Measurements from ENCODE around the gene ZNF775.
"Not testable (repeated sequence)": the region's sequence is repeated elsewhere in the genome, so short reads cannot be mapped to it uniquely, and the experiment has no call there.

ZNF775 gene

DNA sequence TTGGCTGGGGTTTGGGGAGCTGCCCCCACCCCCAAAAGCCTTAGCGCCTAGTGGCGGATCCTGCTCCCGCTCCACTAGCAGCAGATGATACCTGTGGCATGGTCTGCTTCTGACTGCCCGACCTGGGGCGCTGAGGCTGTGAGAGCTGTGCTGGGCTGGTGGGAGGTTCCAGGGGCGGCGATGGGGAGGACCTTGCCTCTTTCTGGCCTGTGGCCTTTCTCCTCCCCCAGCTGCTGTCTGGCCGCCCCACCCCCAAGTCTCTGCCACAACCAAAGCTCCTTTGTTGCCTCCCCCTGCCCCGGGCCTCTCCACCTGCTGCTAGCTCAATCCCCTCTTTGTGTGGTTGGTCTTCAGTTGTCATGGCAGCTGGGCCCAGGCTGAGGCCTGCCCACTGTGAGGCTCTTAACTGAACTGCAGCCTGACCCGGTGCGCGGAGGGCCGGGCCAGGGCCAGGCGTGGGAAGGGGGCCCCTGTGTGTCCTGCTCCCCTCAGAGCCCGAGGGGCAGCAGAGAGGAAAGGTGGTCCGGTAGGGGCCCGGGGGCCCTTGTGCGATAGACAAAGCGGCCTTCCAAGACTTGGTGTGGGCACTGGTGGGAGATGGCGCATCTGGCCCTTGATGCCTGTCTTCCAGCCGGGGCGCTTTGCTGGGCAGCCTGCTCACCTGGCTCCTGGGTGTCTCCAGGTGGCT is 4.7 kb downstream of the ZNF775 start:
- no peak for DNase-seq

DNA sequence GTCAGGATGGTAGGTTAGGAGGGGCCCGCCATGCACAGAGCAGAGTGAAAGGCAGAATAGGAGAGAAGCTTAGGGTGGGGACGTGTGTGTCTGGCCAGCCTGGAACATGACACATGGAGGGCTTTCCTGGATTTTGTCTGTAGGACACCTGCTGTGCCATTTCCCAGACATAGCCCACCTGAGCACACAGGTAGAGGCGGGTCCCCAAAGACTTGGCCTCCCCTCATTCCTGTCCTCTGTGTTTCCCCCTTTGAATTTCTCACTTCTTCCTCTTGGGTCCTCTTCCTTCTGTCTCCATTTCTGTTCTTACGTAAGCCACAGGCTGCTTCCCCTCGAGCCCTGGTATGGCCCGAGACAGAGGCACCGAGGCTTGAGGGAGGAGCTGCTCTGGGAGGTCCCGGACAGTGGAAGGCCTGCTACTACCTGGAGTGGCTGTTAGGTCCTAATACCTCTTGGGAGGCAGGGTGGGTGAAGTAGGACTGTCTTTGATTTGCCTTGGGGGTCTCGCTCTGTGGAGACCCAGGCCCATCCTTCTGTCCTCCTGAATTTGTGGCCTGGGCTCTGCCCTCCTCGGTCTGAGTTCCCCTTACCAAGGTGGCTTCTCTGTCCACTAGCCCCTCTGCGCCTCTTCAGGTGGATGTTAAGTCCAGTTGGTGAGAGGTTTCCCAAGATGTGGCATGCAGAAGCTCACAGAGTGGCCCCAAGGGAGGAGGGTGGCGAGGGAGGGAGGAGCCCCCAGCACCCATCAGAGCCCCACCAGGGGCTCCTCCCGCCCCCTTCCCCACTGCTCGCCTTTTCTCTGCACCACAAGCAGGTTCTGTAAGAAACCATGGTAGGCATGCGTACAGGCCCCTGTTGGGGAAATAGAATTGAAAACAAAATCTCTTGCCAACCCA is 5.5 kb downstream of the ZNF775 start:
- no peak for DNase-seq

DNA sequence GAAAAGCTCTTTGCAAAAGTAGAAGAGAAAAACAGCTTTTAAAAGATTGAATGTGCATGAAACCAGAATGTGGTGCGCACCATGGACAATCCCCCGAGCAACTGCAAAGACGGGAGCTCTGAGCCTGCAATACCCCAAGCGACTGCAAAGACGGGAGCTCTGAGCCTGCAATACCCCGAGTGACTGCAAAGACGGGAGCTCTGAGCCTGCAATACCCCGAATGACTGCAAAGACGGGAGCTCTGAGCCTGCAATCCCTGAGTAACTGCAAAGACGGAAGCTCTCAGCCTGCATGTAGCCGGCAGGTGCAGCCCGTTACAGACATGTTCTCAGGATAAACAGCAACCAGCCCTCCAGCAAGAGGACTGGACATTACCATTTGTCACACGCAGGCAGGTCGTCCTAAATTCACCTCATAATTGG is 6.2 kb downstream of the ZNF775 start:
- DNase-seq = no peak

DNA sequence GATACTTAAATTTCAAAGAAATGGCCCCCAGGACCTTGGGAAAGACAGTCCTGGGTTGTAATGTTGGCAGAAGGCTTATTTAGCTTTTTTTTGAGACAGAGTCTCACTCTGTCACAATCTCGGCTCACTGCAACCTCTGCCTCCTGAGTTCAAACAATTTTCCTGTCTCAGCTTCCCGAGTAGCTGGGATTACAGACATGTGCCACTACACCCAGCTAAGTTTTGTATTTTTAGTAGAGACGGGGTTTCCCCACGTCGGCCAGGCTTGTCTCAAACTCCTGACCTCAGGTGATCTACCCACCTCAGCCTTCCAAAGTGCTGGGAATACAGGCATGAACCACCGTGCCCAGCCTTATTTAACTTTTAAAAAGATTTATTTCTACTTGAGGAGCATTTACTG is 6.8 kb downstream of the ZNF775 start:
- DNase-seq = not testable (repeated sequence)

DNA sequence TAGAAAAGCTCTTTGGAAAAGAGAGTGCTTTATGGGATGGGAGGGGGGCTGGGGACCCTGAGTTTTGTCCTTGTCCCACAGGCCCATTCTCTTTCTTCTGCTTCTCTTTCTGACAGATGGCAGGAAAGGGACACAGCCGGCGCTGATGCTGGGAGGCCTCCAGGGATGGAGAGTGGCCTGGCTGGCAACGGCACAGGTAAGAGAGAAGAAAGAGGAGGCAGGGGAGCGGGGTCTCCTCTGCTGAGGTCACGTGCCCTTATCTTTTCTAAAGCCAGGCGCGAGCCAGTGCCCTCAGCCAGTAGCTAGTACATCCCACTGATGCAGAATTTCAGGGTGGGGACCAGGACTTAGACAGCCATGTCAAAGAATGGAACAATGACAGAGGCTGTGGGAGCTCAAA is 9.2 kb downstream of the ZNF775 start:
- no peak for DNase-seq

DNA sequence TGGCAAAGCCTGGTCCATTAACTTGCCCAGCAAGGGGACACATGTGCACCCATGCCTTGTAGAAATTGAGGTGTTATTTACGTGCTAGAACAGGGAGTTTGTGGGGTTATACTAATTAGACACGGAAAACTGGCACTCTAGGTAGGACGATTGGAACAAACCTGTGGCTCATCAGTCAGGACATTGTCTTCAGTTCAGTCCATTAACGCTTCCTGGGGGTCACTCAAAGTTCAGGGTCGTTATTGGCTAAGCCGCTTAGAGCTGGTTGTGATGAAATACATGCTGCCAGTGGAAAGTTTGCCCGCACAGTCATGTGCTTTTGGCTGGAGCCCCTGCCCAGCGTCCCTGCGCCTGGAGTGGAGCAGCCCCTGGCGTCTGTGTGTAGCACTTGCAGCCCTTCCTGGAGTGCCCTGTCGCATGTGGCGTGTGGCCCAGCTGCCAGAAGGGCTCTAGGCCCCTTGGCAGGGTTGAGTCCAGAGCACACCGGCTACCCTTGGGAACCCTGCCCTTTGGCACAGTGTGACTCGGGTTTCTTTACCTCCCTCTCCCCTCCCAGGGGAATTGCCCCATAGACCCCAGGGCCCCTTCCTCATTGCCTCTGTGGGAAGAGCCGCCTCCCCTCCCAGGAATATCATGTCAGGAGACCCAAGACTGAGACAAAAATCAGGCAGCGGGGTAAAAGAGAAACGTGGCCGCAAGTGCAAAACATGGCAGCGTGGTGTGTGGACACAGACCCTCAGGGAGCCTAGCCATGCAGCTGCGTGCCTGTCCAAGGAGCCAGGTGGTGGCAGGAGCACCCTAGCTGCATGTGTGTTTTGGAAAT is 9.8 kb downstream of the ZNF775 start:
- no peak for DNase-seq

DNA sequence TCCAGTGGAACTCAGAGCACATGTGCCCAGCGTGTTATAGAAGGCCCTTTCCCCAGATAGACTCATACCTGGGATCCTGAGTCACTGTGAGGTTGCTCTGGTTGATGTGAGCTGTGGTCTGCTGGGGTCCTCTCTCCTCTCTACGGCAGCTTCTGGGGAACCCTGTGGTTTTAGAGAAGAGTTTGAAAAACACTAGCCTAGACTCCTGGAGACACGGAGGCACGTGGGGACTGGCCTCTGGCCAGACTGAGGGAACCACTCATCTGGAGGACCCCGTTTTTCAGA is 10.3 kb downstream of the ZNF775 start:
- no peak for DNase-seq

DNA sequence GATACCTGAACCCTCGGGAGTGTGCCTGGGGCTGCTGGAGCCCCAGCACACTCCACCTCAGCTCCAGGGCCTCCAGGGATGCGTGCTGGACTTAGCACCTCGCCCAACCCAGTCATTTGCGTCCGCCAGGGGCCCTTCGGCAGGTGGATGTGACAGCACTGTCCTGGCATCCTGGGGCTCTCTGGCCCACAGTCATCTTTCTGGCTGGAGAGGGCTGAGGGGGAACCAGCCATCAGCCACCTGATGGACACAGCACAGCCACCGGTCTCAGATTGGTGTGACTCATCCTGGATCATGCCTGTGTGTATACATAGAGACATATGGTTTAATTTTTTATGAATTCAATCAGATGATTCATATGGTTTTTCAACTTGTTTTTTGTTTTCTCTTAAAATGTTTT is 11.1 kb downstream of the ZNF775 start:
- no peak for DNase-seq

DNA sequence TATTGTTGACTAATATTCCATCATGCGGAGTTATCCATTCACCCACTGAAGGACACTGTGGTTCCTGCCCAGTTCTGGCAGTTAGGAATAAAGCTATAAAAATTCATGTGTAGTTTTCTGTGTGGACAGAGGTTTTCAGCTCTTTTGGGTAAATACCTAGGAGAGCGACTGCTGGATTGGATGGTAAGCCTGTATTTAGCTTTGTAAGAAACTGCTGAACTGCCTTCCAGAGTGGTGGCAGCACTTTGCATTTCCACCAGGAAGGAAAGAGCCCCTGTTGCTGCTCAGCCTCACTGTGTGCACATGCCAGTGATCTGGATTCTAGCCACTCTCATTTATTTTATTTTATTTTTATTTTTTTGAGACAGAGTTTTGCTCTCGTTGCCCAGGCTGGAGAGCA is 14.2 kb downstream of the ZNF775 start:
- no peak for DNase-seq

DNA sequence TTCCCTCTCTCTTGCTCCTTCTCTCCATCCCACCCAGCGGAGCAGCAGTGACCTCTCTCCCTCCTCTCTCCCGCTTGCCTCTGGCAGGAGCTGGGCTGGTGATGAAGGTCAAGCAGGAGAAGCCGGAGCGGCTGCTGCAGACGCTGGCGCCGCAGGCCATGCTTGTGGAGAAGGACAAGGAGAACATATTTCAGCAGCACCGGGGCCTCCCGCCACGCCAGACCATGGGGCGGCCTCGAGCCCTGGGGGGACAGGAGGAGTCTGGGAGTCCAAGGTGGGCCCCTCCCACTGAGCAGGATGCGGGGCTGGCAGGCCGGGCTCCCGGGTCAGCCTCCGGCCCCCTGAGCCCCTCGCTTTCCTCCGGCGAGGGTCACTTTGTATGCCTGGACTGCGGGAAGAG is 17.3 kb downstream of the ZNF775 start:
- DNase-seq = no peak

DNA sequence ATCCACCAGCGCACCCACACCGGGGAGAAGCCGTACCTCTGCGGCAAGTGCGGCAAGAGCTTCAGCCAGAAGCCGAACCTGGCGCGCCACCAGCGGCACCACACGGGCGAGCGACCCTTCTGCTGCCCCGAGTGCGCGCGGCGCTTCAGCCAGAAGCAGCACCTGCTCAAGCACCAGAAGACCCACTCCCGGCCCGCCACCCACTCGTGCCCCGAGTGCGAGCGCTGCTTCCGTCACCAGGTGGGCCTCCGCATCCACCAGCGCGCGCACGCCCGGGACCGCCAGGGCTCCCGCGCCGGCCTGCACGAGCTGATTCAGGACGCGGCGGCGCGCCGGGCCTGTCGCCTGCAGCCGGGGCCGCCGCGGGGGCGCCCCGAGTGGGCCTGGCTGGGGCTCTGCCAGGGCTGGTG is 17.7 kb downstream of the ZNF775 start:
- DNase-seq = no peak

DNA sequence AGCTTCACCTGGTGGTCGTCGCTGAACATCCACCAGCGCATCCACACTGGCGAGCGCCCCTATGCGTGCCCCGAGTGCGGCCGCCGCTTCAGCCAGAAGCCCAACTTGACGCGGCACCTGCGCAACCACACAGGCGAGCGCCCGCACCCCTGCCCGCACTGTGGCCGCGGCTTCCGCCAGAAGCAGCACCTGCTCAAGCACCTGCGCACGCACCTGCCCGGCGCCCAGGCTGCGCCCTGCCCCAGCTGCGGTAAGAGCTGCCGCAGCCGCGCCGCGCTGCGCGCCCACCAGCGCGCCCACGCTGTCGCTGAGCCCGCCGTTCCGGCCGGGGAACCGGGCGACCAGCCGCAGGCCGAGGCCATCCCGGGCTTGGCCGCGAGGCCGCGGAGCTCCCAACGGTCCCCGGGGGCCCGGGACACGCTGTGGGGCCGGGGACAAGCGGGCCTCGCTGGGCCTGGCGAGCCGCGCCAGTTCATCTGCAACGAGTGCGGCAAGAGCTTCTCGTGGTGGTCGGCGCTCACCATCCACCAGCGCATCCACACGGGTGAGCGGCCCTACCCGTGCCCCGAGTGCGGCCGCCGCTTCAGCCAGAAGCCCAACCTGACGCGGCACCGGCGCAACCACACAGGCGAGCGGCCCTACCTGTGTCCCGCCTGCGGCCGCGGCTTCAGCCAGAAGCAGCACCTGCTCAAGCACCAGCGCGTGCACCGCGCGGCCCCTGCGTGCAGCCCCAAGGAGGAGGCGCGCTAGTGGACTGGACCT is 18.4 kb downstream of the ZNF775 start:
- no peak for DNase-seq

DNA sequence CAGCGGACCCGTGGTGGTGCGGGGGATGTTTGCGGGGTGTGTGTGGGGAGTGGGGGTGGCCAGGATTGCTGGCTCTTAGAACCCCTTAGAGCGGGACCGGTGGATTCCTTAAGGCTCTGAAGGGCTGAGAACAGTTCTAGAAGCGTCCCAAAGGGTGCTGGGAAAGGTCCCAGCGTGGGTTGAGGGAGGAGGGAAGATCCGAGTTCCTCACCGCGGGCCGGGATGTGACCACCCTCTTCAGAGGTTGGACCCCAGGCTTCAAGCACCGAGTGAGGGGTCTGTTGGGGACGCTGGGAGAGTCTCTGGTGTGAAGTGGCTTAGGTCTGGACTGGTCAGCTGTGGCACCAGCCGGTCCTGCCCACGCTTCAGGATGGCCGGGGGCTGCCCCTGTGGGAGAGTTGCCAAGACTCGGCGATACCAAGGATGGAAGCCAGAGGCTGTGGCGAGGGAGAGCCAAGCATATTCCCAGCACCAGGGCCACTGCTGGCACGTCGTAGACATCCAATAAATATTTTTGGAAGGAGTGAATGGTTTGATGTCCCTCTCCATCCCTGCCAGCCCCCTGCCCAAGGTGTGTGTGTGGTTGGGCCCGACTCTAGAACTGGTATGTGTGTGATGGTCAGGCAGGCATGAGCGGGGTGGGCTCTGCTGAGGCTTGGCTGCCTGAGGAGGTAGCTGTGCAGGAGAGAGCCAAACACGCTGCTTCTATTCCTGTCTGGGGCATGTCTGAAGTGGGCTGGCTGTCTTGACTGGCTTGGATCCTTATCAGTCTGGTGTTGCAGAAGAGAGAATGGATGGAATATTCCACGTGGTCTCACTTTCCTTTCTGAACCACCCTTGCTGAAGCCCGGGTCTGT is 19.2 kb downstream of the ZNF775 start:
- DNase-seq = peak; percentile 8

DNA sequence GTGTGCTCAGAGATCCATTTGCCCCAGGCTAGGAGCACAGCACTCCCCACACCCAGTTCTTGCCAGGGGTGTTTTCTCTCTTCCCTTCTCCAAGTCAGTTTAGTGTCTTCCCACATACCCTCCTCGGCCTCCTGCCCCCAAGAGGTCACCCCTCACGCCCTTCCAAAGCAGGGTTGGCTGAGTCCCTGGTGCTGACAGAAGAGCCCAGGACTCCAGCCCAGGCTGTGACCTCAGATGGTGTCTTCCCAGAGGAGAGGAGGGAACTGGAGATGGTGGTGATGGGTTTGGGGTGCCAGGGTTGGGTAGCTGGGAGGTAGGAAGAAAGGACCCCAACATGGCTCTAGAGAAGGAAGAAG is 19.8 kb downstream of the ZNF775 start:
- no peak for DNase-seq

DNA sequence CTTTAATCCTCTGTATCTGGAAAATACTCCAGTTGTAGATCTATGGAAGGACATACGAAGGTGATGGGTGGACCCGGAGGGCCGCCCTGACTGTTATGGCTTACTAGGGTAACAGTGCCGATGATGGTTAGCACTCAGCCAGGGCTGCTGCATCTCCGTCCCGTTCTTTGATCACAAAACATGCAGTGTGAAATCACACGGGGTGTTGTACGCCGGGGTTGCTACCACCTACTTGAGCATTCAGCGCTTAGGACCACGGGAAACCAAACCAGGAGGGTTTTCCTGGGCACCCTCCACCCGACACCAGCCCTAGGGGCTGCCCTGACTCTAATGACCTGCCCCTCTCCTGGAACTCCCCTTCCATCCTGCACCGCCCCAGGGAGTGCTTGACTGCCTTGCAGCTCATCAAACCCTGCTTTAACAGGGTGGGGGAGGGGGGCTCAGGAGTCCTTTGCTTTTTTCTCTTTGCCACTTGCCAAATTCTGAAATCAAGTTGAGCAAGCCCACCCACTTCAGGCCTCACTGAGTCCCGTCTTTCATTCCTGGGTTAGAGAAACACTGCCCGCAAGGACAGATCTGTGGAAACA is 20.4 kb downstream of the ZNF775 start:
- DNase-seq = no peak

DNA sequence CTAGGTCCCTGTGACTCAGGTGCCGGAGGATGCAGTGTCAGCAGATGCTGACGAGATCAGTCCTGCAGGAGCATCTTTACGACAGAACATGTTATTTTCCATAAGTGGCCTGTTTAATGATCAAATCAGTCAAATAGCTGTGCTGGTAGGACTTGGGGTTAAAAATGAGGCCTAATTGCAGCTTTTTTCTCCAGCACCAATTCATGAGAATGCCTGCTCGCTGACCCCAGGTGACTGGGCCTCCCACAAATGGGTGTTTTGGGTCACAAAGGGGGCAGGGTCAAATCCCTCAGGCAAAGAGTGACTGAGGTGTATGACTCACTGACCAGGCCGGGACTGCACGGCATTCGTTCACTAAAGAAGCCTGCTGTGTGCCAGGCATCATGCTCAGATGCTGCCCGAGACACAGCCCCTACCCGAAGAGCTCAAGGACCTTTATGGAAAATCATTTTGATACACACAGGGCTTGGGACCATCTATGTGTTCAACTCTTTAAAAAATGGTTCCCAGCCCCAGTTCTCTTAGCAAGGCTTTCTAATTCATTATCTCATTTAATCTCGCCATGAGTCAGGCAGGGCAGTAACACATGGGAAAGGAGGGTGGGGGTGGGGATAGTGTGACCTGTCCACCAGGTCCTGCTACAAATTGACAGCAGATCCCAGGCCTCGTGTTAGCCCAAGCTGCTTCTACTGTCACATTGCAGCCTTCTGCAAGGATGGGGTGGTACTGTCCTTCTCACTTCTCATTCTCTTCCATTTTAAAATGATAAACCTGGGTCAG is 21.1 kb downstream of the ZNF775 start:
- no peak for DNase-seq

DNA sequence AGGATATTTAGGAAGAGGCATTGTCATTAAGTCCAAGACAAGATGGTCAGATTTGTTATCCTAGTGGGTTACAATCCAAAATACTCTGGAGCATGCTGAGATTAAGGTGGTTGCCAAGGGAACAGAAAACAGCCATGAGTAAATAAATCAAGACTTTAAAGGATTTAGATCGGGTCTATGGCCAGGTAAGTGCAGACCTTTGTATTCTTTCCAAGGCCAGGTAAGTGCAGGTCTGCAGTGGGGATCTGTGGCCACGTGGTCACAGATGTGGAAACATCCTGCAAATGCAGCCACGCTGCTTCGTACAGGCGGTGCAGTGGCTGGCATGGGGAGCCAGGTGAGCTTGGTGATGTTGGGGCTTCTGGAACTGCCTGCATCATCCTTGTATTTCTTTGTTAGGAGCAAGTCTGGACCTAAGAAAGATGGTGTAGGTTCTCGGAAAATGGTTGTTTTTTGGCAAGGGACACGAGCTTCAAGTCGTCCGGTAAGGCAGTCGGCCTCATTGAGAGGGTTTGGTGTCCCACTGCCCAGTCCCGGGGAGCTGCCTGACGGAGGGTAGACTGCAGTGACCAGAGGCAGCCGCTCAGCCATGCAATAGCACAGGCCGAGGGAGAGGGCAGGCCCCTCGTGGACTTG is 21.8 kb downstream of the ZNF775 start:
- no peak for DNase-seq

DNA sequence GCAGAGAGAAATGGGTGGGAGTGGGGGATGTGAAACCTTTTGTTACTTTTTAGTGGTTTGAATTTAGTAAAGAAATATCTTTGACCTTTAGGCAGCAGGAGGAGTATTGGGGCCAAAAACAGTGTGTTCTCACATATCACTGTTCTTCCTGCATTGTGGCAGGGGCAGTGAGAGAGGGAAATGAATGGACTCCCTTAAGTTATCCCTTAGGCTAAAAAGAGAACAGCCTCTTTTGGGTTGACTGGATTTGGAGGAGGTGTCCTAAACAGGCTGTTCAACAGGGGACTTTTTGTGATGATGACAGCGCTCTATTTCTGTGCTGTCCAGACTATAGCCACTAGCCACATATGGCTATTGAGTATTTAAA is 22.3 kb downstream of the ZNF775 start:
- DNase-seq = no peak

DNA sequence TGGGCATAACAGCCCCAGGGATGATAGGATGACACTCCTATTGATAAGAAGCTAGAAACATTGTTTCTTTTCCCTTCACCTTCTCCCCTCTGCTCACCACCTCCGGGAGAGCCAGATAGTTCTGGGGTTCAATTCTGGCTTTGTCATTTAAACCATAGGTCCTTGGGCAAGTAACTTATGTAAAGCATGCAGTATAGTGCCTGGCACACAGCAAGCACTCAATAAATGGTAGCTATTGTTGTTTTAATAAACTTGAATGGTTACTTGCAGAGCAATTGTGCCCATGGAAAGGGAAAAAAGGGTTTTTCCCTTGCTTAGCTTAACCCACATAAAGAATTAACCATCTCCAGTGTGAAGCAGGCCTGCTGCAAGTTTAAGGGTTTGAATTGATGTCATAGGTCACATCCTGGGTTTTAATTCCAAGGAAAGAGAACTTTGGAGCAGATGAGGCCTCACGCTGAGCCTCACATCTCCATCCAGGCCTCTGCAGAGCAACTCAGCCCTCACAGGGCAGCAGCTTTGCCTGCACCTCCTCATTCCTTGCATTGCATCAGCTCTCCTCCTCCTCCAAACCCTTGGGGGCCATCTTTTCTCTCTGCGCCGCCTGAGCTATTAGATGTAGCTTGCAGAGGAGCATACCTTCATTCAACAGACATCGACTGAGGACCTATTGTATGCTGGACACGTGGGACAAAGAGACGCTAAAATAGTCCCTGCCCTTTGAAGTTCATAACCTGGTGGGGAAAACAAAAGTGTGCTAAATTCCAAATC is 22.9 kb downstream of the ZNF775 start:
- DNase-seq = no peak
